ENCODE data around the gene CD248.
A peak's percentile ranks its signal among the peaks of the same experiment; 100 is the strongest.

CD248 gene

GRCh38 chr11:66339162-66339675, 22.4 kb upstream of the CD248 start:
- TF ChIP-seq CTCF (IDR thresholded peaks at IDR 0.05; ENCODE audit: extremely low read depth, missing control alignments): no peak
- DNase-seq (ENCODE audit: low spot score): no peak

GRCh38 chr11:66338276-66339161, 21.7 kb upstream of the CD248 start:
- TF ChIP-seq CTCF (IDR thresholded peaks at IDR 0.05; ENCODE audit: extremely low read depth, missing control alignments): no peak
- DNase-seq (ENCODE audit: low spot score): no peak

- no peak for DNase-seq (ENCODE audit: low spot score)
- TF ChIP-seq CTCF (IDR thresholded peaks at IDR 0.05; ENCODE audit: extremely low read depth, missing control alignments): no peak
Measured at GRCh38 chr11:66337103-66337899, 20.5 kb upstream of the CD248 start.

- peak; percentile 85 for DNase-seq (ENCODE audit: low spot score)
- TF ChIP-seq CTCF (IDR thresholded peaks at IDR 0.05; ENCODE audit: extremely low read depth, missing control alignments): no peak
Measured at GRCh38 chr11:66336234-66337102, 19.6 kb upstream of the CD248 start, which contains the start of gene RIN1. TSS of gene RIN1 (minus strand) at chr11:66336434. CDS start at chr11:66336402, 32 bp downstream.

- DNase-seq (ENCODE audit: low spot score): no peak
- no peak for TF ChIP-seq CTCF (IDR thresholded peaks at IDR 0.05; ENCODE audit: extremely low read depth, missing control alignments)
Measured at GRCh38 chr11:66335531-66336233, 18.8 kb upstream of the CD248 start.

DNA sequence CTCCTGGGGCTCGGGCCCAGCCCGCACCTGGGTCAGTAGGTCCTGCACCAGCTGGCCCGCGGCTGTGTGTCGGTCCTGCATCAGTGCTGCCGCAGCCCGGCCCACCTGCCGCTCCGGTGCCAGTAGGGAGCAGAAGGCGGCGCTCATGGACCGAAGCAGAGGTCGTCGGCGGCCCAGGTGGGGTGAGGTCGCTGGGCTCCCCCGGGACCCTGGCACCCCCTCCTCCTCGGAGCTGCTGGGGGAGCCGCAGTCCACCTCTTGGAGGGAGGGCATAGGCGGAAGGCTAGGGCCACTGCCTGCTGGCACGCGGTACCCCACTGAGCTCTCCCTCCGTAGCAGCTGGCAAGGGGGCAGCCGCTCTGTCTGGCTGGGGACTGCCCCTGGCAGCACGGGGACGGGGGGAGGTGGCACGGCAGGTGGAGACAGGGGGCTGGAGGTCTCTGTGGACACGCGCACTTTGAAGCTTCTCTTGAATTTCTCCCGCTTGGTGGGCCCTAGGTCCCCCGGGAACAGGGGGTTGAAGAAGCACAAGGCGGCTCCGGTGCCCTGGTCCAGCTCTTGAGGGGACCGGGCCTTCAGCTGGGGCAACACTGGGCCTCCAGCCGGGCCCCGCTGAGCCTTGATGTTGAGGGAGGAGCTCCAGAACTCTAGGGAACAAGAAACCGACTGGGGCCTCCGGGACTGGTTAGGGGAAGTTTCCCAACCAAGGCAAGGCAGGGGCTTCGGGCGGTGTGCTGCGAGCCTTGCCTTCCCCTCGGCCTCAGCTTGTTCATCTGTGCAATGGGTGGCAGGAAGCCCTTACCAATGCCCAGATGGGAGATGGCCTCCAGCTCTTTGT, 18.0 kb upstream of the CD248 start:
- no peak for TF ChIP-seq CTCF (IDR thresholded peaks at IDR 0.05; ENCODE audit: extremely low read depth, missing control alignments)
- peak; percentile 62 for DNase-seq (ENCODE audit: low spot score)

Measured in GM20000 (cell line).